SU-DHL-6 (cell line): ENCODE data around the gene SLC12A7.

ENCODE experiments used
- H2AFZ ChIP-seq: fragments of 200-600 bp; sonication (generic); 2 replicates; pipeline ENCODE4 v1.6.1; 2014; ENCODE audit warnings: low read depth, mild to moderate bottlenecking, moderate library complexity, mixed read lengths, antibody characterized with exemption, low read length; ENCODE audit not compliant: severe bottlenecking
- H3F3A ChIP-seq: fragments of 200-600 bp; shearing (Covaris generic); 2 replicates; pipeline ENCODE4 v1.6.0; 2016; ENCODE audit warnings: antibody characterized with exemption, mild to moderate bottlenecking; ENCODE audit not compliant: insufficient read depth
- H3K27ac ChIP-seq: fragments of 200-600 bp; sonication (generic); 2 replicates; pipeline ENCODE4 v1.5.1; 2016; ENCODE audit warnings: low read depth, mild to moderate bottlenecking, low read length, moderate library complexity, mixed read lengths
- H3K27me3 ChIP-seq: fragments of 200-600 bp; sonication (generic), shearing (Covaris generic); 2 replicates; pipeline ENCODE4 v1.6.0; 2014; ENCODE audit warnings: mild to moderate bottlenecking, low read length
- H3K36me3 ChIP-seq: fragments of 200-600 bp; sonication (generic); 2 replicates; pipeline ENCODE4 v1.6.1; 2014; ENCODE audit warnings: mild to moderate bottlenecking, low read length, mixed read lengths
- H3K4me2 ChIP-seq: fragments of 300-600, 200-600 bp; shearing (Covaris generic), sonication (generic); 2 replicates; pipeline ENCODE4 v1.6.0; 2014; ENCODE audit warnings: low read length, low read depth, mild to moderate bottlenecking; ENCODE audit not compliant: poor library complexity, severe bottlenecking
- H3K4me3 ChIP-seq: fragments of 200-600 bp; sonication (generic); 2 replicates; pipeline ENCODE4 v1.5.1; 2014; ENCODE audit warnings: antibody characterized with exemption, low read length, mild to moderate bottlenecking, mixed read lengths; ENCODE audit not compliant: insufficient read depth, poor library complexity, severe bottlenecking
- H3K79me2 ChIP-seq: fragments of 200-600 bp; sonication (generic); 2 replicates; pipeline ENCODE4 v1.6.1; 2014; ENCODE audit warnings: mild to moderate bottlenecking, low read length, moderate library complexity; ENCODE audit not compliant: insufficient read depth
- H3K9ac ChIP-seq: fragments of 200-600 bp; sonication (generic); 2 replicates; pipeline ENCODE4 v1.7.0; 2014; ENCODE audit warnings: mild to moderate bottlenecking, low read length
- H3K9me2 ChIP-seq: fragments of 200-600 bp; sonication (generic); replicated peaks from 2 replicates; pipeline ENCODE4 v1.6.1; 2014; ENCODE audit warnings: low read length; ENCODE audit not compliant: insufficient read depth
- H3K9me3 ChIP-seq: fragments of 200-600 bp; sonication (generic); 2 replicates; pipeline ENCODE4 v1.6.1; 2014; ENCODE audit warnings: low read length, mixed read lengths; ENCODE audit not compliant: insufficient read depth
- H4K20me1 ChIP-seq: fragments of 200-600 bp; sonication (generic); 2 replicates; pipeline ENCODE4 v1.6.1; 2014; ENCODE audit warnings: low read depth, mild to moderate bottlenecking, antibody characterized with exemption, low read length, moderate library complexity, mixed read lengths
- EZH2phosphoT487 ChIP-seq: fragments of 200-600 bp; sonication (generic), shearing (Covaris generic); conservative IDR thresholded peaks from 2 replicates; pipeline ENCODE4 v1.6.1; 2018; ENCODE audit warnings: mild to moderate bottlenecking, antibody characterized with exemption, low read length, moderate library complexity, mixed read lengths
- TF ChIP-seq, protein P1 (sequence below): fragments of 200-600 bp; sonication (generic); IDR thresholded peaks from one replicate; pipeline ENCODE4 v1.5.1; 2017; ENCODE audit warnings: antibody characterized with exemption, mild to moderate bottlenecking, low read length, moderate library complexity; ENCODE audit not compliant: insufficient read depth, poor library complexity, severe bottlenecking

The SLC12A7 gene

DNA sequence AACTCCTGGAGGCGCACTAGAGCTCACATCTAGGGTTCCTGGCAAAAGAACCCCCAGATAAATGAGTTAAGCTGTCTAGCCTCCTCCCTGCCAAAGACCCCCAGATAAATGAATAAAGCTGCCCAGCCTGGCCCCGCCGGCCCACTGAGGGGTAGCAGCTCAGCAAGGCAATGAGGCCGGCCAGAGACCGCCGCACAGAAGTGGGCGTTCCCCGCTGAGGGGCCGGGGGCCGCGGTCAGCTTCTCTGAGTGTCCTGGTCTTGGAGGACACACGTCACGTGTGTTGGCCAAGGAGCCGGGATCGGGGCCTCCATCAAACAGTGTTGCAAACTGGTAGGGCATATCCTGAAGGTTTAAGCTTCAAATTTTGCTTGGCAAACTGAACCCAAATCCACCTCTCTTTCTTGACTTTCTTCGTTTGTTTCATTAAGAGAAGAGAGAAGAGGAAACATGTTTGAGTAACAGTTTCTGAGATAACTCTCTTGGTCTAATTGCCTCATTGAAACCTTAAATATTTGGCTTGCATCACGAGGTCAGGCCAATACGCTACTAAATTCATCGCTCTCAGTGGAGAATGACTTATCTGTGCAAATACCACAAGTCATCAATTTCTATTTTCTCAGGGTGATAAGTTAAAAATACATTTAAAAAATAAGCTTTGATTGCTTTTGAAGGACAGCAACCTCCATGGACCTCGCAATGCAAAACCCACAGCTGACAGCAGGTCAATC, 11.7 kb upstream of the SLC12A7 start:
- no peak for TF ChIP-seq EZH2phosphoT487
- TF ChIP-seq, protein P1, sequence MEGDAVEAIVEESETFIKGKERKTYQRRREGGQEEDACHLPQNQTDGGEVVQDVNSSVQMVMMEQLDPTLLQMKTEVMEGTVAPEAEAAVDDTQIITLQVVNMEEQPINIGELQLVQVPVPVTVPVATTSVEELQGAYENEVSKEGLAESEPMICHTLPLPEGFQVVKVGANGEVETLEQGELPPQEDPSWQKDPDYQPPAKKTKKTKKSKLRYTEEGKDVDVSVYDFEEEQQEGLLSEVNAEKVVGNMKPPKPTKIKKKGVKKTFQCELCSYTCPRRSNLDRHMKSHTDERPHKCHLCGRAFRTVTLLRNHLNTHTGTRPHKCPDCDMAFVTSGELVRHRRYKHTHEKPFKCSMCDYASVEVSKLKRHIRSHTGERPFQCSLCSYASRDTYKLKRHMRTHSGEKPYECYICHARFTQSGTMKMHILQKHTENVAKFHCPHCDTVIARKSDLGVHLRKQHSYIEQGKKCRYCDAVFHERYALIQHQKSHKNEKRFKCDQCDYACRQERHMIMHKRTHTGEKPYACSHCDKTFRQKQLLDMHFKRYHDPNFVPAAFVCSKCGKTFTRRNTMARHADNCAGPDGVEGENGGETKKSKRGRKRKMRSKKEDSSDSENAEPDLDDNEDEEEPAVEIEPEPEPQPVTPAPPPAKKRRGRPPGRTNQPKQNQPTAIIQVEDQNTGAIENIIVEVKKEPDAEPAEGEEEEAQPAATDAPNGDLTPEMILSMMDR, result no peak
- Histone ChIP-seq H3K4me2 (no peak overlapping the region), H3K27me3 (no peaks in the 10 kb centered on the region; the same call in 1 of the 2 replicates), H3K36me3 (no peaks in the 10 kb centered on the region), H2AFZ (no peak overlapping the region), H3K9me3 (no peaks in the 10 kb centered on the region), H4K20me1 (no peaks in the 10 kb centered on the region), H3F3A (no peaks in the 10 kb centered on the region), H3K9ac (no peak overlapping the region), H3K4me3 (no peak overlapping the region), H3K27ac (no peak overlapping the region), H3K79me2 (no peaks in the 10 kb centered on the region), H3K9me2 (no peaks in the 10 kb centered on the region)

- H3F3A ChIP-seq, result no peaks in the 10 kb centered on the region
- H3K4me2 ChIP-seq, result no peak overlapping the region
- H3K27me3 ChIP-seq, result no peaks in the 10 kb centered on the region; the same call in 1 of the 2 replicates
- H3K9ac ChIP-seq, result no peak overlapping the region
- no peaks in the 10 kb centered on the region for H3K9me2 ChIP-seq
- no peaks in the 10 kb centered on the region for H4K20me1 ChIP-seq
- H2AFZ ChIP-seq, result no peak overlapping the region
- H3K9me3 ChIP-seq, result no peaks in the 10 kb centered on the region
- TF ChIP-seq, protein P1, result no peak
- TF ChIP-seq EZH2phosphoT487, result no peak
- no peak overlapping the region for H3K4me3 ChIP-seq
- no peaks in the 10 kb centered on the region for H3K79me2 ChIP-seq
- no peak overlapping the region for H3K27ac ChIP-seq
- H3K36me3 ChIP-seq, result no peaks in the 10 kb centered on the region
Observed at GRCh38 chr5:1122511-1123294, 10.8 kb upstream of the SLC12A7 start.

DNA sequence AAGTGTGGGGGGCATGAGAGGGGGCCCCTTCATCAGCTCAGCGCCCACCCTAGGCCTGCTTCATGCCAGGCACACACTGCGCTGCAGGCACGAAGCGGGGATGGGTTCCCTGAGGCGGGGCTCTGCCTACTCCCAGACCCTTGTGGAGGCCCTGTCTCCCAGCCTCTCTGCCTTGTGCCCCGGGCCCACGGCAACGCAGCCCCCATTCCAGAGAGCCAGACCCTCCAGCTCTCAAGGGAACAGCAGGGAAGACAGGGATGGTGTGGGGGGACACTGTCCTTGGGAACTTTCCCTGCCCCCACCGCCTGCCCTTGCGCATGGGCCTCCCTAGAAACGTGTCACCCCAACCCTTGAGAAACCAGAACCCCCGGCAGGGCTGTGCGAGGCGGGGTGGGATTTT, 10.0 kb upstream of the SLC12A7 start:
- Histone ChIP-seq H3K9ac (no peak overlapping the region), H3K27ac (no peak overlapping the region), H4K20me1 (no peaks in the 10 kb centered on the region), H3K9me3 (no peaks in the 10 kb centered on the region), H3F3A (no peaks in the 10 kb centered on the region), H3K4me3 (no peak overlapping the region), H3K36me3 (no peaks in the 10 kb centered on the region), H3K4me2 (no peak overlapping the region), H3K79me2 (no peaks in the 10 kb centered on the region), H3K9me2 (no peaks in the 10 kb centered on the region), H3K27me3 (no peaks in the 10 kb centered on the region; the same call in 1 of the 2 replicates), H2AFZ (no peak overlapping the region)
- TF ChIP-seq, protein P1, result no peak
- TF ChIP-seq EZH2phosphoT487, result no peak
